WTC11 (cell line): ENCODE data around the gene TUSC2. TPM values are rescaled to one million over a fixed set of nuclear protein-coding genes. Genes with fewer than 3 reads are reported as not detected.

ENCODE experiments used
- ATAC-seq: fragments of 200-7000 bp; cut with Tn5 transposase; 2 replicates; pipeline ENCODE4 v1.10.0; 2021; ENCODE audit warnings: mild to moderate bottlenecking, moderate library complexity
- CTCF ChIA-PET: fragments of 300-600 bp; sonication (Branson Sonifier 250); formaldehyde crosslinking; loops from one replicate; lab custom pipeline; 2021; ENCODE audit warnings: antibody characterized with exemption; lab: Charles Lee
- POLR2A ChIA-PET: fragments of 350-600 bp; sonication (Branson Sonifier 250); formaldehyde crosslinking; loops from one replicate; lab custom pipeline; 2021; ENCODE audit warnings: antibody characterized with exemption; lab: Charles Lee
- DNase-seq: peaks from one replicate; pipeline ENCODE4 v3.0.0; 2021; ENCODE audit warnings: low spot score
- H3K27ac Mint-ChIP-seq: 2 replicates; pipeline ENCODE4 v1.8.0; 2021; ENCODE audit warnings: mixed read lengths
- H3K27me3 Mint-ChIP-seq: 2 replicates; pipeline ENCODE4 v1.8.0; 2021; ENCODE audit warnings: low read depth, mild to moderate bottlenecking, moderate library complexity, mixed read lengths
- H3K36me3 Mint-ChIP-seq: 2 replicates; pipeline ENCODE4 v1.8.0; 2021; ENCODE audit warnings: mixed read lengths
- H3K4me1 Mint-ChIP-seq: 2 replicates; pipeline ENCODE4 v1.8.0; 2022; ENCODE audit warnings: mixed read lengths
- H3K4me3 Mint-ChIP-seq: 2 replicates; pipeline ENCODE4 v1.8.0; 2021; ENCODE audit warnings: mild to moderate bottlenecking, moderate library complexity, mixed read lengths
- H3K9me3 Mint-ChIP-seq: 2 replicates; pipeline ENCODE4 v1.8.0; 2021; ENCODE audit warnings: mixed read lengths
- ATF1 ChIP-seq: sonication (generic); formaldehyde crosslinking; IDR thresholded peaks from 2 replicates; pipeline ENCODE4 v1.8.1; 2023; ENCODE audit warnings: mild to moderate bottlenecking, moderate library complexity, missing genetic modification reagents
- CTCF ChIP-seq: fragments of 200-600 bp; IDR thresholded peaks from 2 replicates; pipeline ENCODE4 v1.8.0; 2022; ENCODE audit warnings: antibody characterized with exemption
- E2F1 ChIP-seq: sonication (generic); formaldehyde crosslinking; IDR thresholded peaks from 2 replicates; pipeline ENCODE4 v1.8.0; 2022; ENCODE audit warnings: mild to moderate bottlenecking, missing genetic modification reagents
- EMX1 ChIP-seq: fragments of 250-450 bp; sonication (Bioruptor Pico); IDR thresholded peaks from 2 replicates; pipeline ENCODE4 v1.8.0; 2021; ENCODE audit warnings: mild to moderate bottlenecking
- ESRRA ChIP-seq: sonication (generic); formaldehyde crosslinking; IDR thresholded peaks from 2 replicates; pipeline ENCODE4 v1.8.1; 2022; ENCODE audit warnings: mild to moderate bottlenecking, missing genetic modification reagents, borderline replicate concordance
- FOXJ3 ChIP-seq: sonication (generic); formaldehyde crosslinking; IDR thresholded peaks from 2 replicates; pipeline ENCODE4 v1.9.0; 2021; ENCODE audit warnings: missing genetic modification reagents, mild to moderate bottlenecking, borderline replicate concordance
- FOXP4 ChIP-seq: sonication (generic); formaldehyde crosslinking; IDR thresholded peaks from 2 replicates; pipeline ENCODE4 v1.8.0; 2022; ENCODE audit warnings: mild to moderate bottlenecking, missing genetic modification reagents
- GTF2I ChIP-seq: fragments of 250-450 bp; sonication (Bioruptor Pico); conservative IDR thresholded peaks from 2 replicates; pipeline ENCODE4 v1.4.0; 2021; ENCODE audit warnings: mild to moderate bottlenecking
- IRF1 ChIP-seq: sonication (generic); formaldehyde crosslinking; IDR thresholded peaks from 2 replicates; pipeline ENCODE4 v1.8.0; 2023; ENCODE audit warnings: missing genetic modification reagents
- MXD4 ChIP-seq: fragments of 250-450 bp; sonication (Bioruptor Pico); IDR thresholded peaks from 2 replicates; pipeline ENCODE4 v1.8.0; 2021; ENCODE audit warnings: mild to moderate bottlenecking, moderate library complexity, borderline replicate concordance
- OVOL2 ChIP-seq: fragments of 250-450 bp; sonication (Bioruptor Pico); IDR thresholded peaks from 2 replicates; pipeline ENCODE4 v1.9.0; 2021; ENCODE audit warnings: mild to moderate bottlenecking, borderline replicate concordance
- RORB ChIP-seq: fragments of 250-450 bp; sonication (Bioruptor Pico); IDR thresholded peaks from 2 replicates; pipeline ENCODE4 v1.9.0; 2021; ENCODE audit warnings: mild to moderate bottlenecking
- SOX15 ChIP-seq: fragments of 250-450 bp; sonication (Bioruptor Pico); IDR thresholded peaks from 2 replicates; pipeline ENCODE4 v1.9.0; 2021; ENCODE audit warnings: mild to moderate bottlenecking
- TCF7 ChIP-seq: sonication (generic); formaldehyde crosslinking; IDR thresholded peaks from 2 replicates; pipeline ENCODE4 v1.8.0; 2022; ENCODE audit warnings: mild to moderate bottlenecking, low read depth, missing genetic modification reagents, moderate library complexity
- TEAD1 ChIP-seq: sonication (generic); formaldehyde crosslinking; IDR thresholded peaks from 2 replicates; pipeline ENCODE4 v1.8.0; 2022; ENCODE audit warnings: mild to moderate bottlenecking, missing genetic modification reagents
- TP53 ChIP-seq: sonication (generic); formaldehyde crosslinking; IDR thresholded peaks from 2 replicates; pipeline ENCODE4 v1.8.1; 2023; ENCODE audit warnings: mild to moderate bottlenecking, missing genetic modification reagents
- ZBTB43 ChIP-seq: sonication (generic); formaldehyde crosslinking; IDR thresholded peaks from 2 replicates; pipeline ENCODE4 v1.8.1; 2023; ENCODE audit warnings: mild to moderate bottlenecking, missing genetic modification reagents
- ZNF138 ChIP-seq: sonication (generic); formaldehyde crosslinking; conservative IDR thresholded peaks from 2 replicates; pipeline ENCODE4 v1.8.1; 2022; ENCODE audit warnings: mild to moderate bottlenecking, moderate library complexity, missing genetic modification reagents
- ZNF232 ChIP-seq: sonication (generic); formaldehyde crosslinking; IDR thresholded peaks from 2 replicates; pipeline ENCODE4 v1.8.0; 2022; ENCODE audit warnings: mild to moderate bottlenecking, missing genetic modification reagents
- ZNF263 ChIP-seq: sonication (generic); formaldehyde crosslinking; IDR thresholded peaks from 2 replicates; pipeline ENCODE4 v1.8.1; 2022; ENCODE audit warnings: low read depth, mild to moderate bottlenecking, moderate library complexity, missing genetic modification reagents
- ZNF281 ChIP-seq: sonication (generic); formaldehyde crosslinking; IDR thresholded peaks from 2 replicates; pipeline ENCODE4 v1.8.0; 2023; ENCODE audit warnings: mild to moderate bottlenecking, missing genetic modification reagents
- ZNF317 ChIP-seq: sonication (generic); formaldehyde crosslinking; IDR thresholded peaks from 2 replicates; pipeline ENCODE4 v1.8.1; 2023; ENCODE audit warnings: low read depth, mild to moderate bottlenecking, moderate library complexity, missing genetic modification reagents, borderline replicate concordance
- ZNF396 ChIP-seq: fragments of 250-450 bp; sonication (Bioruptor Pico); IDR thresholded peaks from 2 replicates; pipeline ENCODE4 v1.8.0; 2021; ENCODE audit warnings: mild to moderate bottlenecking, moderate library complexity, borderline replicate concordance
- ZNF416 ChIP-seq: fragments of 250-450 bp; sonication (Bioruptor Pico); IDR thresholded peaks from 2 replicates; pipeline ENCODE4 v1.9.0; 2021; ENCODE audit warnings: mild to moderate bottlenecking, inconsistent platforms
- ZSCAN18 ChIP-seq: fragments of 250-450 bp; sonication (Bioruptor Pico); IDR thresholded peaks from 2 replicates; pipeline ENCODE4 v2.1.2; 2022; ENCODE audit warnings: mild to moderate bottlenecking, moderate library complexity
- total RNA-seq: library from RNA; stranded (reverse); gene quantifications from 3 replicates; pipeline ENCODE4 v1.2.3, GENCODE V29; 2021

TUSC2 gene
- total RNA-seq, 1 experiment from 2014 or later, result 41.1 TPM

GRCh38 chr3:50323614-50324199 lies 4.3 kb downstream of the TUSC2 start (continued):
- TF ChIP-seq FOXP4 (CRISPR knock-in tag), result no peak
- TF ChIP-seq TCF7 (CRISPR knock-in tag), result no peak
- no peak for TF ChIP-seq ZNF232
- no peak for TF ChIP-seq ZNF416 (CRISPR knock-in tag)
- no peak for TF ChIP-seq EMX1 (CRISPR knock-in tag)
- no peak for TF ChIP-seq ZNF317
- TF ChIP-seq MXD4 (CRISPR knock-in tag), result no peak
- no peak for TF ChIP-seq OVOL2 (CRISPR knock-in tag)
- TF ChIP-seq ZBTB43 (CRISPR knock-in tag), result no peak
- no peak for TF ChIP-seq GTF2I (CRISPR knock-in tag)

- H3K9me3 Mint-ChIP-seq, result no peaks in the 10 kb centered on the region
- H3K36me3 Mint-ChIP-seq, result peaks cover 26% of the 10 kb centered on the region
- DNase-seq, result no peak
- no peak for ATAC-seq
- H3K4me3 Mint-ChIP-seq, result peak overlapping the region; percentile 88
- peaks cover 42% of the 10 kb centered on the region for H3K4me1 Mint-ChIP-seq
- ChIA-PET POLR2A (interaction anchor here (2.0 kb wide), 1 partner anchor 14 kb away, joined by 8 read pairs; no protein-coding TSS in a partner anchor), CTCF (interaction anchor here (0.8 to 5.5 kb wide), 12 partner anchors 14 to 132 kb away, joined by 3 to 95 read pairs (median 6); partner anchors contain the start of genes GNAT1, HYAL1, HYAL3 and IFRD2)
- no peaks in the 10 kb centered on the region for H3K27me3 Mint-ChIP-seq
- TF ChIP-seq CTCF (no peak), ATF1 (CRISPR knock-in tag) (no peak), IRF1 (CRISPR knock-in tag) (no peak), E2F1 (CRISPR knock-in tag) (no peak), TEAD1 (CRISPR knock-in tag) (no peak), TP53 (CRISPR knock-in tag) (no peak), ESRRA (CRISPR knock-in tag) (no peak), ZNF281 (CRISPR knock-in tag) (no peak), ZNF317 (no peak), ZNF396 (CRISPR knock-in tag) (no peak), ZNF138 (CRISPR knock-in tag) (no peak), ZNF263 (no peak), RORB (CRISPR knock-in tag) (no peak), ZSCAN18 (CRISPR knock-in tag) (no peak), SOX15 (CRISPR knock-in tag) (no peak), FOXJ3 (CRISPR knock-in tag) (no peak)
- H3K27ac Mint-ChIP-seq, result peak overlapping the region; percentile 60; the same call in 1 of the 2 replicates
These were observed 4.9 kb downstream of the TUSC2 start for GRCh38 chr3:50323092-50323600.
